Measurements from ENCODE around the gene USP10.

- TF ChIP-seq CTCF (conservative IDR thresholded peaks at IDR 0.05; ENCODE audit: low read depth, low read length): no peak
- TF ChIP-seq EZH2 (IDR thresholded peaks at IDR 0.05; ENCODE audit: low read length, unreplicated experiment): no peak
These were observed 50.8 kb downstream of the USP10 start for GRCh38 chr16:84750575-84750974.

Measured in PC-3 (cell line).